ENCODE measurements around the gene WDHD1. TPM values are rescaled to one million over a fixed set of nuclear protein-coding genes. Genes with fewer than 3 reads are reported as not detected.

Gene WDHD1
- total RNA-seq, 1 experiment from 2014 or later, result 27.7 TPM

DNA sequence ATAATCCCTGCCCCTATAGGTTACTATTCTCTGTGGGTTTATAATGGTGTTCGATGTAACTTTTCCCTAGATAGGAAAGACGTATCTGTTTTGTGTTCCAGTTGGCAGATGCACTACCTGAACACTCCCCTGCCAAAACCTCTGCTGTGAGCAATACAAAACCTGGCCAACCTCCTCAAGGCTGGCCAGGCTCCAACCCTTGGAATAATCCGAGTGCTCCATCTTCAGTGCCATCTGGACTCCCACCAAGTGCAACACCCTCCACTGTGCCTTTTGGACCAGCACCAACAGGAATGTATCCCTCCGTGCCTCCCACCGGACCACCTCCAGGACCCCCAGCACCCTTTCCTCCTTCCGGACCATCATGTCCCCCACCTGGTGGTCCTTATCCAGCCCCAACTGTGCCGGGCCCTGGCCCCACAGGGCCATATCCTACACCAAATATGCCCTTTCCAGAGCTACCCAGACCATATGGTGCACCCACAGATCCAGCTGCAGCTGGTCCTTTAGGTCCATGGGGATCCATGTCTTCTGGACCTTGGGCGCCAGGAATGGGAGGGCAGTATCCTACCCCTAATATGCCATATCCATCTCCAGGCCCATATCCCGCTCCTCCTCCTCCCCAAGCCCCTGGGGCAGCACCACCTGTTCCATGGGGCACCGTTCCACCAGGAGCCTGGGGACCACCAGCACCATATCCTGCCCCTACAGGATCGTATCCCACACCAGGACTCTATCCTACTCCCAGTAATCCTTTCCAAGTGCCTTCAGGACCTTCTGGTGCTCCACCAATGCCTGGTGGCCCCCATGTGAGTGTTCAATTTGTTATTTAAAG, 35.8 kb upstream of the WDHD1 start:
- Mint-ChIP-seq H3K36me3 (ENCODE audit: insufficient read depth, unreplicated experiment) (peaks cover 63% of the 10 kb centered on the region), H3K4me3 (ENCODE audit: low read depth, unreplicated experiment) (no peak overlapping the region), H3K4me1 (ENCODE audit: low read depth, unreplicated experiment) (no peaks in the 10 kb centered on the region), H3K27ac (ENCODE audit: unreplicated experiment) (no peak overlapping the region), H3K9me3 (ENCODE audit: low read depth, unreplicated experiment) (no peaks in the 10 kb centered on the region), H3K27me3 (ENCODE audit: unreplicated experiment) (no peaks in the 10 kb centered on the region)
- BruUV-seq (replicated peaks), result no TSS peak
- intact Hi-C loops (cut with micrococcal nuclease; ENCODE audit: unreplicated experiment), result no loop called here
- no peak for DNase-seq
- CTCF ChIA-PET, result no interaction called here
- TF ChIP-seq, protein P1, sequence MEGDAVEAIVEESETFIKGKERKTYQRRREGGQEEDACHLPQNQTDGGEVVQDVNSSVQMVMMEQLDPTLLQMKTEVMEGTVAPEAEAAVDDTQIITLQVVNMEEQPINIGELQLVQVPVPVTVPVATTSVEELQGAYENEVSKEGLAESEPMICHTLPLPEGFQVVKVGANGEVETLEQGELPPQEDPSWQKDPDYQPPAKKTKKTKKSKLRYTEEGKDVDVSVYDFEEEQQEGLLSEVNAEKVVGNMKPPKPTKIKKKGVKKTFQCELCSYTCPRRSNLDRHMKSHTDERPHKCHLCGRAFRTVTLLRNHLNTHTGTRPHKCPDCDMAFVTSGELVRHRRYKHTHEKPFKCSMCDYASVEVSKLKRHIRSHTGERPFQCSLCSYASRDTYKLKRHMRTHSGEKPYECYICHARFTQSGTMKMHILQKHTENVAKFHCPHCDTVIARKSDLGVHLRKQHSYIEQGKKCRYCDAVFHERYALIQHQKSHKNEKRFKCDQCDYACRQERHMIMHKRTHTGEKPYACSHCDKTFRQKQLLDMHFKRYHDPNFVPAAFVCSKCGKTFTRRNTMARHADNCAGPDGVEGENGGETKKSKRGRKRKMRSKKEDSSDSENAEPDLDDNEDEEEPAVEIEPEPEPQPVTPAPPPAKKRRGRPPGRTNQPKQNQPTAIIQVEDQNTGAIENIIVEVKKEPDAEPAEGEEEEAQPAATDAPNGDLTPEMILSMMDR (IDR thresholded peaks at IDR 0.05; ENCODE audit: unreplicated experiment), result no peak

DNA sequence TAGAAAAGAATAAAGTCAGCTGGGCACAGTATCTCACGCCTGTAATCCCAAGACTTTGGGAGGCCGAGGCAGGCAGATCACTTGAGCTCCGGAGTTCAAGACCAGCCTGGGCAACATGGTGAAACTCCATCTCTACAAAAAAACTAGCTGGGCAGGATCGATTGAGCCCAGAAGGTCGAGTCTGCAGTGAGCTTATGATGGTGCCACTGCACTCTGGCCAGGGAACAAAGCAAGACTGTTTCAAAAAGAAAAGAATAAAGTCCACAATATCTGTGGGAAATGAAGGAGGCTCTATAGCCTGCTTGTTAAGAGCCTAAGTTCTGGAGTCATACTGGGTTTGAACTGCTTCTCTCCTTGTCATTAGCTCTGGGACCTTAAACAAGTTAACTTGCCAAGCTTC, 32.4 kb upstream of the WDHD1 start:
- CTCF ChIA-PET, result no interaction called here
- Mint-ChIP-seq H3K4me1 (ENCODE audit: low read depth, unreplicated experiment) (no peaks in the 10 kb centered on the region), H3K9me3 (ENCODE audit: low read depth, unreplicated experiment) (no peaks in the 10 kb centered on the region), H3K27me3 (ENCODE audit: unreplicated experiment) (no peaks in the 10 kb centered on the region), H3K36me3 (ENCODE audit: insufficient read depth, unreplicated experiment) (peaks cover 54% of the 10 kb centered on the region), H3K27ac (ENCODE audit: unreplicated experiment) (no peak overlapping the region), H3K4me3 (ENCODE audit: low read depth, unreplicated experiment) (no peak overlapping the region)
- no peak for DNase-seq
- BruUV-seq (replicated peaks), result no TSS peak
- intact Hi-C loops (cut with micrococcal nuclease; ENCODE audit: unreplicated experiment), result no loop called here
- TF ChIP-seq, protein P1 (IDR thresholded peaks at IDR 0.05; ENCODE audit: unreplicated experiment), result no peak

DNA sequence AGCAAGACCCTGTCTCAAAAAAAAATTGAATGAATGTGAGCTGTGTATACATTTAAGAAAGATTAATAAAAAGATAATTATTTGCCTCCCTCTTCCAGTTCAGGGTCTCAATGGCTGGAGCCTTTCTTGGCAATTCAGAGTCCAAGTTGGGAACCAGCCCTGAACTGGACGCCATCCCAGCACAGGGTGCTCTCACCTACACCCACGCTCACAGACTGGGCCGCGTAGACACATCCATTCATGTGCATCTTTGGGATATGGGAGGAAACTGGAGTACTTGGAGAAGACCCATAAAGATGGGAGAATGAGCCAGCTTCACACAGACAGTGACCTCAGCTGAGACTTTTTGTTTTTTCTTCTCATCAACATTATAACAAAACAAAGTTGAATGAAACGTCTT, 31.0 kb upstream of the WDHD1 start:
- Mint-ChIP-seq H3K9me3 (ENCODE audit: low read depth, unreplicated experiment) (no peaks in the 10 kb centered on the region), H3K36me3 (ENCODE audit: insufficient read depth, unreplicated experiment) (peaks cover 61% of the 10 kb centered on the region), H3K4me3 (ENCODE audit: low read depth, unreplicated experiment) (no peak overlapping the region), H3K4me1 (ENCODE audit: low read depth, unreplicated experiment) (peaks cover 10% of the 10 kb centered on the region), H3K27me3 (ENCODE audit: unreplicated experiment) (no peaks in the 10 kb centered on the region), H3K27ac (ENCODE audit: unreplicated experiment) (no peak overlapping the region)
- intact Hi-C loops (cut with micrococcal nuclease; ENCODE audit: unreplicated experiment), result no loop called here
- TF ChIP-seq, protein P1 (IDR thresholded peaks at IDR 0.05; ENCODE audit: unreplicated experiment), result no peak
- DNase-seq, result no peak
- no TSS peak for BruUV-seq (replicated peaks)
- CTCF ChIA-PET, result no interaction called here

DNA sequence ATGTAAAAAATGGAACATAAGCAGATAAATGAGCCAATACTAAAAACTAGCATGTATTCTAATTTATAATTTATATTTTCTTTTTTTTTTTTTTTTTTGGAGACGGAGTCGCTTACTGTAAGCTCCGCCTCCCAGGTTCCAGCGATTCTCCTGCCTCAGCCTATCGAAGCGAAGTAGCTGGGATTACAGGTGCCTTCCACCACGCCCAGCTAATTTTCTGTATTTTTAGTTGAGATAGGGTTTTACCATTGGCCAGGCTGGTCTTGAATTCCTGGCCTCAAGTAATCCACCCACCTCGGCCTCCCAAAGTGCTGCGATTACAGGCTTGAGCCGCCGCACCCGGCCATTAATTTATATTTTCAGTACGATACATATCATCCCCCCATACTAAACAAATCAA, 27.2 kb upstream of the WDHD1 start:
- BruUV-seq (replicated peaks), result no TSS peak

More for the DNA sequence above, 27.2 kb upstream of the WDHD1 start:
- no peak overlapping the region for H3K27ac Mint-ChIP-seq (ENCODE audit: unreplicated experiment)
- CTCF ChIA-PET, result interaction anchor here (0.7 kb wide), 1 partner anchor 24 kb away, joined by 5 read pairs; no protein-coding TSS in a partner anchor
- H3K27me3 Mint-ChIP-seq (ENCODE audit: unreplicated experiment), result no peaks in the 10 kb centered on the region
- H3K4me1 Mint-ChIP-seq (ENCODE audit: low read depth, unreplicated experiment), result peaks cover 10% of the 10 kb centered on the region
- intact Hi-C loops (cut with micrococcal nuclease; ENCODE audit: unreplicated experiment), result loop anchor here (5.0 kb wide), 1 partner anchor 33 kb away; no protein-coding TSS in a partner anchor
- no peaks in the 10 kb centered on the region for H3K9me3 Mint-ChIP-seq (ENCODE audit: low read depth, unreplicated experiment)
- H3K36me3 Mint-ChIP-seq (ENCODE audit: insufficient read depth, unreplicated experiment), result peaks cover 53% of the 10 kb centered on the region
- H3K4me3 Mint-ChIP-seq (ENCODE audit: low read depth, unreplicated experiment), result peak overlapping the region; percentile 92
- TF ChIP-seq, protein P1 (IDR thresholded peaks at IDR 0.05; ENCODE audit: unreplicated experiment), result no peak
- DNase-seq, result no peak
